ENCODE data around the gene RNF224. TPM values are rescaled to one million over a fixed set of nuclear protein-coding genes. Genes with fewer than 3 reads are reported as not detected.
"Not testable (repeated sequence)": the region's sequence is repeated elsewhere in the genome, so short reads cannot be mapped to it uniquely, and the experiment has no call there.

RNF224 gene
- total RNA-seq, 1 donor from 2014 or later, result 0.95 TPM

- DNase-seq (ENCODE audit: low spot score), result peak; percentile 93
Measured at GRCh38 chr9:137254624-137255447, 27.5 kb downstream of the RNF224 start, which contains the start of gene NELFB. Gene NELFB (plus strand): TSS chr9:137255327.

GRCh38 chr9:137255448-137256114 is 28.3 kb downstream of the RNF224 start:
- DNase-seq (ENCODE audit: low spot score), result no peak

GRCh38 chr9:137256362-137256761 is 29.1 kb downstream of the RNF224 start:
- no peak for DNase-seq (ENCODE audit: low spot score)

- no peak for DNase-seq (ENCODE audit: low spot score)
Measured at GRCh38 chr9:137256856-137257255, 29.6 kb downstream of the RNF224 start.

- DNase-seq (ENCODE audit: low spot score), result not testable (repeated sequence)
Measured at GRCh38 chr9:137262173-137262908, 35.0 kb downstream of the RNF224 start.

GRCh38 chr9:137262909-137263285 is 35.6 kb downstream of the RNF224 start:
- no peak for DNase-seq (ENCODE audit: low spot score)

GRCh38 chr9:137263506-137263905 is 36.2 kb downstream of the RNF224 start:
- DNase-seq (ENCODE audit: low spot score), result no peak

GRCh38 chr9:137264067-137264466 is 36.8 kb downstream of the RNF224 start:
- no peak for DNase-seq (ENCODE audit: low spot score)

- no peak for DNase-seq (ENCODE audit: low spot score)
Measured at GRCh38 chr9:137265496-137266161, 38.3 kb downstream of the RNF224 start.

- DNase-seq (ENCODE audit: low spot score), result no peak
Measured at GRCh38 chr9:137266162-137266527, 38.8 kb downstream of the RNF224 start.

- DNase-seq (ENCODE audit: low spot score), result no peak
Measured at GRCh38 chr9:137266585-137267453, 39.5 kb downstream of the RNF224 start.

GRCh38 chr9:137267933-137268355 is 40.6 kb downstream of the RNF224 start:
- DNase-seq (ENCODE audit: low spot score), result no peak

- DNase-seq (ENCODE audit: low spot score), result no peak
Measured at GRCh38 chr9:137268538-137269201, 41.4 kb downstream of the RNF224 start.

- peak; percentile 68 for DNase-seq (ENCODE audit: low spot score)
Measured at GRCh38 chr9:137269231-137269772, 42.0 kb downstream of the RNF224 start.

GRCh38 chr9:137270929-137271695 is 43.8 kb downstream of the RNF224 start:
- DNase-seq (ENCODE audit: low spot score), result no peak

GRCh38 chr9:137271696-137272076 is 44.4 kb downstream of the RNF224 start:
- DNase-seq (ENCODE audit: low spot score), result no peak

GRCh38 chr9:137272241-137273094 is 45.2 kb downstream of the RNF224 start:
- no peak for DNase-seq (ENCODE audit: low spot score)

GRCh38 chr9:137273095-137273490 is 45.8 kb downstream of the RNF224 start:
- no peak for DNase-seq (ENCODE audit: low spot score)
